Activated CD4-positive, alpha-beta T cell treated with anti-CD3 and anti-CD28 coated beads for 1 hour (primary cell): ENCODE results near the gene CYSRT1.

ENCODE experiments used
- DNase-seq: peaks from one replicate; pipeline ENCODE4 v3.0.0-alpha.2; 2020

Gene CYSRT1

DNA sequence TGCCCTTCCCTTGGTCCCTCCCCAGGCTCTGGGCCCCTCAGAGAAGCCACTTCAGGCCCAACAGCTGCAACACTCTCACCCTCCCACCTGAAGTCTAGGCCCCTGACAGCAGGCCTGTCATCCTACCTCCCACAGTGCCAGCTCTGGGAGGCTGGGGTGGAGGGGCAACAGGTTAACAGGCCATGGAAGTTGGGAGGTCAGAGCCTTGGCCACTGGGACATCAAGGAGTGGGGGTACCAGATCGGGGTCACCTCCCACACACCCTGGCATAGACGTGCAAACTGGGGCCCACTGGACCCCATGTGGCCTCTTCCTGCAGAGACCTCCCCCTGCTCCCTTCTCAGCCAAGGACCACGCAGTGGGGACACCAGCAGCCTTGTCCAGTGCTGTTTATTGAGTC, 33.7 kb upstream of the CYSRT1 start:
- DNase-seq, result no peak

DNA sequence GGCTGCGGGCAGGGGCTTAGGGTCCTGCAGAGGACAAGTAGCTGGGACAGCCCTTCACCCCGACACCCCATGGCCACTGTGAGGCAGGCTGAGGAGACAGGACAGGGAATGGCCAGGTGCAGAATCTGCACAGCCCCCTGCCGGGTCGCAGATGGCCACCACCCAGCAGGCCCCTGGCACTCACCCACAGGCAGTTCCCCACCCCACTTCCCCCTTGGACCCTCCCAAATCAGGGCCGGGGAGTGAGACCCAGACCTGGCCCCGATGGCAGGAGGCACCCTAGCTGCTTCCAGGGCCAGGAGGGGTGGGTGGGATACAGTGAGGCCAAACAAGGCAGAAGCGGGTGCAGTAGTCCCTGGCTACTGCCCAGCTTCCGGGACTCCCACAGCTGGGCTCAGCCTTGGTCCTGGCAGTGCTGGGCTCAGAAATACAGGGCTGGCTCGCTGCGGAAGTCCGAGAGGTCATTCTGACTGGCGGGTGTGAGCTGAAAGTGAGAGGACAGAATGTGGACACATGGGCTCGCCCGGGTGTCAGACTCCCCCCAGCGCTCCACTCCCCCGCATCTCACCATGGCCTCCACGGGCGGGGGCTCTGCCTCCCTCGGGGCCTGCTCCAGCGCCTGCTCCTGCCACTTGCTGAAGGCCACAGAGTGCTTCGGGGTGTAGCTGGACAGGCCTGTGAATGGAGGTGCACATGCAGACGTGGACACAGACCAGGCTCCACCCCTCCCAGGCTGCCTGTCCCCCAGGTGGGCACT, 33.1 kb upstream of the CYSRT1 start:
- no peak for DNase-seq

DNA sequence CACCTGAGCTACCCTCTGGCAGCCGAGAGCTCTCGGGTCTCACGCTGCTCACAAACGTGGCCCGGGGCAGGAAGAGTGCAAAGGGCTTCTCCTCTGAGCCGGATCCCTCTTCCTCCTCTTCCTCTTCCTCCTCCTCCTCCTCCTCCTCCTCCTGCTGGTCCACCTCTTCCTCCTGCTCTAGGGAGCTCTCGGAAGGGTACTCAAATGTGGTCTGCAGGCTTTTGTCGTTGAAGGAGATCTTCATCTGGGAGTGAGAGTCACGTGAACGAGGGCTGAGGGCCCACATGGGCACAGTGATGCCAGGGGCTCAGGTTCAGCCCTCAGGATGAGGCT, 32.6 kb upstream of the CYSRT1 start:
- no peak for DNase-seq

DNA sequence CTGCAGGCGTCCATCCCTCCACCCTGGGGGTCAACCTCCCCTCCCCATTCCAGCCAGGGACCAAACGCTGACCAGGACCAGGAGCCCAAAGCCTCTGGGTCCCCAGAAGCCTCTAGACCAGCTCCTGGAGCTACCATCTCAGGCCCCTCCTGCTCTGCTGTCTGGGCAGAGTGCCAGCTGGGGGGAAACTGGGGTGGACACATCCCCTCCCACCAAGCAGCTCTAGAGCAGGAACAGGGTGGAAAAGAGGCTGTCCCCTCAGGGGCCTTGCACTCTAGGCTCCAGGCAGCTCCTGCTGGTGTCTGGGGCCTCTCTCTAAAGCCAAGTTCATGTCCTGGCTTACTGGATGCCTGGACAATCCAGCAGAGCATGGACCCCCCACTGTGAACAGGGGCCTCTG, 32.1 kb upstream of the CYSRT1 start:
- no peak for DNase-seq

DNA sequence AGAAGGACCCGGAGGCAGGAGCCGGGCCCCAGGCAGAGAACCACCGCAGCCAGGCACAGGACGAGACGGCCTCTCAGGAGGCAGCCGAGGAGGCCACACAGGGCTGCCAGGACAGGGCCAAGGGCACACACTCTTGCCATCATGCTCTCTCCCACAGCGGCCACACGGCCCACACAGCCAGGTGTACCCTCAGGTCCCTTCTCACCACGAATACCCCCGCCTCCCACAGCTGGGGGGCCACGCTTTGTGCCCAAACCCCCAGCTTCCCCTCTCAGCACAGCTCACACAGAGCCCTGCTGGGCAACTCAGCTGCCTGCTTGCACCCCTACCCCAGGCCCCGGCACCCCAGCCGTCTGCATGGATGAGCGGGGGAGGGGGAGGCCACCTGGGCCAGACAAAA, 31.2 kb upstream of the CYSRT1 start:
- DNase-seq, result no peak

DNA sequence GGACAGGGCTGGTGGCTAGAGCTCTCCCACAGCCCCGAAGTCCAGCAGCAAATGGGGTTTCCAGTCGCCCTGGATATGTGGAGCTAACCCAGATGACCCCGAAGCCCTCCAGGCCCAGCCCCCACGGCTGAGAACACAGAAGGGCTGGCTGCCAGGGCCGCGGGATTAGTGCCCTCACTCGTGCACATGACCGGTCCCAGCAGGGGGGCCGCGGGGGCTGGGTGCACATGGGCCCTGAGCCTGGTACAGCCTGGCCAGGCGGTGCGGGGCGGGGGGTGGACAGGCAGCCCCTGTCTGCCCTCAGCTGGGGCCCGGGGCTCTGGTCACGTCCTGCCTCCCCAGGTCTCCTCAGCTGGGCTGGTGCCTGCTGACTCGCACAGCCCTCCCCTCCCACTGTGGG, 30.6 kb upstream of the CYSRT1 start:
- DNase-seq, result no peak

DNA sequence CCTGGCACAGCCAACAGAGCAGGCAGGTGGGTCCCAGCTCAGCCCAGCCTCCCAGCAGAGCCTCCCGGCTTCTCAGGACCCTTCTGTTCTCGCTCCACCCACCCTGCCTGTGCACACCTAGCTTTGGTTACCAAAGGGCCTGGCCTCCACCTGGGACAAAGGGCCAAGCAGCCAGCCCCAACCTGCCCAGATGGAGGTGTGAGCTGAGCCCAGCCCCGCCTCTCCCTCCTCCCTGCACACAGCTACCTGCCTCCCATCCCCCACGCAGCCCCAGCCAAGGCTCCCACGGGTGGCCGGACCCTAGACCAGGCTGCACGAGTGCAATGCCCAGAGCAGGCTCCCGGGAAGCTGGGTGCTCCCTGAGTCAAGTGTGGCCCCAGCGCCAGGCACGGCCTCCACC, 30.1 kb upstream of the CYSRT1 start:
- DNase-seq, result no peak

DNA sequence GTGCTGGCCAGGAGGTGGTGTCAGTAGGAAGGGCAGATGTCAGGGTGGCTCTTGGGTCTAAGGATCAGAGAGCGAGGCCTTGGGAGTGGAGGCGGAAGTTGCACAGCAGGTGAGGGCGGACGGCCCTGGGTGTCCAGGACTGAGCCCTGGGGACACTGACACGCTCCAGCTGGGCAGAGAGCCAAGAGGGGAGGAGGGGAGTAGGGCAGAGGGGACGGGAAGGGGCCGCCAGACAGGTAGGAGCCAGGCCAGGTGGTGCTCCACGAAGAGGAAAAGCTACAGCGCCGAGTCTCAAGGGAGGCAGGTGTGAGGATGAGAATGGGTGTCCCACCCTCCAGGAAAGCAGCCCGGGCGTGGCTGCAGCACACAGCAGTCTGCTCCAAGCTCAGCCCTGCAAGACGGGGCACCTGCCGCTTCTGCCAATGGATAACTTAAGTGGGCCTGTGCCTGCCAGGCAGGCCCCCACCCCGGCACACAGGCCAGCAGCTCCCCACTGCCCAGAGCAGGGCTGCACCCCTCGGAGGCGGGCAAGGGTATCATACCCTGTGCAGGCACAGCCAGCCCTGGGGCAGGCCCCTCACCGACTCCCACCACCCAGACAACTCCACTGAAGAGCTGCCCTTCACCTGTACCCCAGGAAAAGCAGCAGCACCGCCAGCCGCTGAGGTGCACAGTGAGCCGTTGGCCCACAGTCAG, 29.3 kb upstream of the CYSRT1 start:
- DNase-seq, result no peak

DNA sequence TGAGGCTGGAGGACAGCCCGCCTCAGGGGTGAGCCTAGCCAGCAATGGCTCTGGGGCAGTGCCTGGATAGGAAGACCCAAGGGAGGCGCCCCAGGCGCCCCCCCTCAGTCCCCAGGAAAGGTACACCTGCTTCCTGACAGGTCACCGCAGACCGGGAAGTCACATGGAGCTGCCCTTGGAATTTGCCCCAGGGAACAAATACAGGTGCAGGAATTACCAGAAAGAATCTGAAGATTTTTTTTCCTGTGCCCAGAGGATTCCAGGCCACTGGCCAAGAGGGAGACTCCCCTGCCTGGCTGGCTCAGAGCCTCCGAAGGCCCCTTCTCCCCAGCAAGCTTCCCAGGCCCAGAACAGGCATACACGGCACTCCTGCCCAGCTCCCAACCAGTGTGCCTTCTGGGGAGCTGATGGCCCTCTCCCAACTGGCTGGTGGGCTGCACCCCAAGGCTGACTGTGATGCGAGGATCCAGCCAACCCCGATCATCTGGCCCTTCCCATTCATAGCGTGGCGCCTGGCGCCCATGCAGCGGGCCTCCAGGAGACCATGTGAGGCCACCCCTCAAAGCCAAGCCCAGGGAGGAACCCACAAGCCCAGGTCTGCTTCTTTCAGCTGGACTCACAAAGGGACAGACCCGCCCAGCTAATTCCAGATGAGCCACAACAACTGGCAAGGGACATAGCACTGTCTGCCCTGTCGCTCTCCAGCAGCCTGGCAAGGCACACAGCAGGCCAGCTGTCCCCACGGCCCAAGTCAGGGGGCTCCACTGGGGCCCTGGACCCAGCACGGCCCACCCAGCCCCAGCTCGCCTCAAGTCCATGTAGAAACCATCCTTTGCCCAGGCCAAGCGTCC, 26.7 kb upstream of the CYSRT1 start:
- DNase-seq, result no peak

DNA sequence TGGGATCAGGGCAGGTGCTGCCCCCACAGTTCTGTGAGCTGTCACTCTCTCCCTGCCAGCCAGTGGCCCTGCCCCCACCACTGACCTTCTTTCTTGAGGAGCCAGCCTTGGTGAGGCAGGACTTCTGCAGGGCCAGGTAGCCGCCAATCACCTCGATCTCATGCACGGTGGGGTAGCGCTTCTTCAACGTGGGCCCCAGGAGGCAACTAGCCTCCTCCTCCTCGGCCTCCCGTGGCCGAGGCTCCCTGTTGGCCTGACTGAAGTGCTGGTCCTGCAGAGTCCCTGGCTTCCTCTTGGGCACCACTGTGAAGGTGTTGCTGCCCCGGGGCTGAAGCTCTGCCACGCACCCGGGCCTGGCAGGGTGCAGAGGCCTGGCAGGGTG, 26.1 kb upstream of the CYSRT1 start:
- no peak for DNase-seq

DNA sequence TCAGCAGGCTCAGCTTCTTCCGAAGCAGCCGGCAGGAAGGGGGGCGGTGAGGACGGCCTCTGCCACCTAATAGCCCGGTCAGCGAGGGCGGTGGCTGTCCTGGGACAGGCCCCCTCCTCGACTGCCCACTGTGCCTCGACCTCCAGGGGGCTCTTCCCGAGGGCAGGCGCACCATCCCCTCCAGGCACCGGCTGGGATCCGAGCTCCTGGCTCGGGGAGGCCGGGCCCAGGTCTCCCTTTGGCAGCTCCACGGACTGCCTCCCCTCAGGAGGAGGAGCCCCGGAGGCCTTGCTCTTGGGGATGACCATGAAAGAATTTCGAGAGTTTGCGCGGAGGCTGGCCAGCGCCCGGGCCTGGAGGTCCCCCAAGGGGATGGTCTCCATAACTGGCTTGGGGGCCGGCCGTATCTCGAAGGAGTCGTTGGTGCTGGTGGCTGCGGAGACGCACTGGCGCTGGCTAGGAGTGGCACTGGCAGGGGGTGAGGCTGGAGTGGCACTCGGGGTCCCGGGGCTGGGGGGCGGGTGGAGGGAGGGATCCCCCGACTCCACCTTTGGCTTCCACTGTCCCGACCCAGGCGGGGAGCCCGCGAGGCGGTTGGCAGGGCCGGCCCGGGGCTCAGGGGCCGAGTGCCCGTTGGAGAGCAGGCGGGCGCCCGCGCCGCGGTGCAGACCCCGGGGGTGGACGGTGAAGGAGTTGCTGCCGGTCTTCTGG, 25.4 kb upstream of the CYSRT1 start:
- DNase-seq, result no peak

DNA sequence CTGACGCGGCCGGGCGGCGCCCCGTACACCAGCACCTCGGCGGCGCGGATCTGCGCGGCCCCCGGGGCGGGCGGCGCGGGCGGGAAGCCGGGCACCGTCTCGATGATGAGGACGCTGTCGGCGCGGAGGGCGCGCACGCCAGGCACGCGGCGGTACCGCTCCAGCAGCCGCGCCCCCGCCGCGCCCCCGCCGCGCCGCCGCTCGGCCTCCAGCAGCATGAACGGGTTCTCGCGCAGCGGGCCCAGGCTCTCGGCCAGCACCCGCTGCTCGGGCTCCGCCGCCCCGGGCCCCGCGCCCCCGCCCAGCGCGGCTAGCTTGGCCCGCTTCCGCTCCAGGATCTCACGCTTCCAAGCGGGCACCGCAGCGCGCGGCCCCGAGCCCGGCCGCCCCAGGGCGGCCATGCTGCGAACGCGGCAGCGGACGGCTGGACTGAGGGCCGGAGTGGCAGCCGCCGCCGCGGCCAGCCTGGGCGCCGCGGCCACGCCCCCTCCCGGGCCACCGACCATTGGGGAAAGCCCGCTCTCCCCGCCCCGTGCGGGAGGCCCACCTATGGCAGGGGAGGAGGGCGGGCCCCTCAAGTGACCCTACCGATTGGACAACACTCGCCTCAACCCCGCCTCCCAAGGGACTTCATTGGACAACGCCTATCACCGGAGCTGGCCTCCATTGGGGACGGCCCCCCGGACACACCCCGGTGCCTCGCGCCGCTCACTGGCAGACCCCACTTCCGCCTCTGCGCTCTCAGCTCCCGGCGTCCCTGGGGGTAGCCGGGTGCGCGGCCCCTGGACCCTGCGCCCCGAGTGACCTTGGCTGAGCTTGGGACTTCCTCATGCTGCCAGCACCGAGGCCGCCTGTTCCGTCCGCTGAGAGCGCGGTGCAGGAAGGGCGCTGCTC, 24.4 kb upstream of the CYSRT1 start, which contains the start of gene TPRN:
Gene TPRN (minus strand): TSS at position 431 of the 894 bp plus-strand sequence. CDS start 30 bp downstream, at position 401.
- DNase-seq, result peak; percentile 95

DNA sequence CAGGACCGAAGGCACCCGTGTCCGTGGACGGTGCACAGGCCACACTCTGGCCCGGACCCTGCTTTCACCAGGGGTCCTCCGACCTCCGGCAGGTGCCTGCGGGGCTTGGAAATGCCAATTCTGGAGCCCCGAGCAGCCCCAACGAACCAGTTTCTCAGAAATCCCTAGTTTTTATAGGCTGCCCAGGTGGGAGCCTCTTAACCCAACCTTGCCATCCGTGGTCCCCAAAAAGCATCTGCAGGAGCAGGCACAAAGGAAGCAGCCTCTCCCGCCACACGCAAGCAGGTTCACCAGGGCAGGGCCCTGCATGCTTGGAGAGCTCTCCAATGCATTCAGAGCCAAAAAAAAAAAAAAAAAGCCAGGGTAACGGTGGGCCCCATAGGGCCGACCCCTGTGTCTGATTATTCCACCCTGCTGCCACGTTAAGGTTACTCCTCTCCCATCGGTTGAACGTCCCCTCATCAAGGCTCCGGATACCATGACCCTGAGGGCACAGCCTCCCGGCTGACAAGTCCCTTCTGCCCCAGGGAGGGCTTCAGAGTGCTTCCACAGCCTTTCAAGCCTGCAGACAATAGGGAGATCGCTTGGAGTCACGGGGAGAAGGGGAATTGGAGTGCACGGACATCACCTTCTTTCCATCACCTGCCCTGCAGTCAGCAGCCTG, 23.6 kb upstream of the CYSRT1 start:
- DNase-seq, result no peak

DNA sequence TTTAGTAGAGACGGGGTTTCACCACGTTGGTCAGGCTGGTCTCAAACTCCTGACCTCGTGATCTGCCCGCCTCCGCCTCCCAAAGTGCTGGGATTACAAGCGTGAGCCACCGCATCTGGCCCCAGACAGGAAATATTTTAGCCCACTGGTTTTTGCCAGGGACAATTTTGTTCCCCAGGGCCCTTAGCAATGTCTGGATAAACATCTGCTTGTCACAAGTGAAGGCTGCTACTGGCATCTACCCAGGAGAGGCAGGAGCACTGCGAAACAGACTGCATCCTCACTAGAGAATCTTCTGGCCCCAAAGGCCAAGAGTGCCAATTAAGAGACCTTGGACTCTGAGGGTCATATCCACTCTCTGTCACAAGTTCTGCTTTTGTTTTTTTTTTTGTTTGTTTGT, 22.0 kb upstream of the CYSRT1 start:
- no peak for DNase-seq

DNA sequence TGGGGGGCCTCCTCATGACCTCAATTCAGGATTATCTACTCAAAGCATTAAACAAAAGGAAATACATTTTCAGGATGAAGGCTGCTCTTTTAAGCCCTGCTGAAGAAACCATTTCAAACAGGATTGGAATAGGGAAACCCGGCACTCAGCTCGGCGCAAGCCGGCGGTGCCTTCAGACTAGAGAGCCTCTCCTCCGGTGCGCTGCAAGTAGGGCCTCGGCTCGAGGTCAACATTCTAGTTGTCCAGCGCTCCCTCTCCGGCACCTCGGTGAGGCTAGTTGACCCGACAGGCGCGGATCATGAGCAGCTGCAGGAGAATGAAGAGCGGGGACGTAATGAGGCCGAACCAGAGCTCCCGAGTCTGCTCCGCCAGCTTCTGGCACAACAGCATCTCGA, 20.2 kb upstream of the CYSRT1 start:
- DNase-seq, result no peak

DNA sequence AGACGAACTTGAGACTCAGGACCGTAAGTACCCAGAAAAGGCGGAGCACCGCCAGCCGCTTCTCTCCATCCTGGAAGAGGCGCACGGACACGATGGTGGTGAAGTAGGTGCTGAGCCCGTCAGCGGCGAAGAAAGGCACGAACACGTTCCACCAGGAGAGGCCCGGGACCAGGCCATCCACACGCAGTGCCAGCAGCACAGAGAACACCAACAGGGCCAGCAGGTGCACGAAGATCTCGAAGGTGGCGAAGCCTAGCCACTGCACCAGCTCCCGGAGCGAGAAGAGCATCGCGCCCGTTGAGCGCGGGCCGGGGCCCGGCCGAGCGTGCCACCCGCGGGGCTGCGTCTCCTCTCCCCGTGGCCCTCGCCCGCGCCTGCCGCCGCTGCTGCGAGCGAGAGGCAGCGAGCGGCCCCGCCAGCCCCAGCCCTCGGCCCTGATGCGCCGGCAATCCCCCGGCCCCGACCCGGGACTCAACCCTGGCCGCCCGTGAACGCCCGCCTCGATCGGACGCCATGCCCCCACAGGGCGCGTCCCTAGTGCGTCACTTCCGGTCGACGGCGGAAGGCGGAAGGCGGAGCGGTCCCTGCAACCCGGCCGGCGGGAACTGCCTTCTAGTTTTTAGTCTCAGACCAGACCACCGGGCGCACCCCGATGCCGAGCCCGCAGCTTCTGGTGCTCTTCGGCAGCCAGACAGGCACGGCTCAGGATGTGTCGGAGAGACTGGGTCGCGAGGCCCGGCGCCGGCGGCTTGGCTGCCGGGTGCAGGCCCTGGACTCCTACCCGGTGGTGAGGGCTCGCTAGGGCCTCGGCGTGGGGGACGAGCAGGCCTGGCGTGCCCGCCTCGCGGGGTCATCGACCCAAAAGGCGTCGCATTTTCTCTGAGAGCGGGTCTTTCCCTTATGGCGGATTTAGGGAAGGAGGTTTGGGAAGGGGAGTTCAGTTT, 19.6 kb upstream of the CYSRT1 start, which contains the start of the genes NDOR1 and TMEM203:
Gene NDOR1 (plus strand): TSS at position 575 of the 944 bp plus-strand sequence. CDS start 78 bp downstream, at position 653.
Gene TMEM203 (minus strand): TSS at position 523 of the 944 bp plus-strand sequence. CDS start 234 bp downstream, at position 289.
- DNase-seq, result peak; percentile 89

DNA sequence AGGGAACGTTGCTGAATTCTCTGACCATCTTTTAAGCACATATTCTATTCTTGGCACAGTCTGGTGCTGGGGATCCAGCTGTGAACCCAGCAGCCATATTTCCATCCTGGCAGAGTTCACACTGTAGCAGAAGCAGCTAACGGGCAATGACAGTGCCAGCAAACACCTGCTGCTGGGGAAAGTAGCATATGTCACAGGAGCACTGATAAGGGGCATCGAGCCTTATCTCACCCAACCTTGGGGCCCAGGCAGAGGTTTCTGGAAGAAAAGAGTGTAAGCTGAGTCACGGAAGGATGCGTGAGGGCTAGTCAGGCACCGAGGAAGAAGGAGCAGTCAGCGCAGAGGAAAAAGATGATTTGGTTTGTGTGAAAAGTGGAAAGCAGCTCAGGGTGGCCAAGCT, 18.4 kb upstream of the CYSRT1 start:
- DNase-seq, result no peak

DNA sequence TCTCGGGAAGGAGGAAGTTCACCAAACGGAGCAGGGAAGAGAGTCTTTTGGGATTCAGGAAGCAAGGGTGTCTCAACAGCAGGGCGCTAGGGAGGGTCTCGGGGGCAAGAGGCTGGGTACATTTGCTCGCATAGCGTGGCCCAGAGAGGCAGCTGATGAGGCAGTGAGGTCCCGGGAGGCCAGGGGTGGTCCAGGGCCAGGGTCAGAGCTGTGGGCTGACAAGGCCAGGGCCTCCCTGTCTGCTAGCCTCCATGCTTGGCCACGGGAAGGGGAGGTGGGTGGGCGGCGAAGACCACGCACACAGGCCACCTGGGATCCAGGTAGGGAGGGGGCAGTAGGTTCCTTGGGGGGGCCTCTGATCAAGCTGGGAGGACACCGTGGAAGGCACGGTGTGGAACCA, 13.4 kb upstream of the CYSRT1 start:
- no peak for DNase-seq

DNA sequence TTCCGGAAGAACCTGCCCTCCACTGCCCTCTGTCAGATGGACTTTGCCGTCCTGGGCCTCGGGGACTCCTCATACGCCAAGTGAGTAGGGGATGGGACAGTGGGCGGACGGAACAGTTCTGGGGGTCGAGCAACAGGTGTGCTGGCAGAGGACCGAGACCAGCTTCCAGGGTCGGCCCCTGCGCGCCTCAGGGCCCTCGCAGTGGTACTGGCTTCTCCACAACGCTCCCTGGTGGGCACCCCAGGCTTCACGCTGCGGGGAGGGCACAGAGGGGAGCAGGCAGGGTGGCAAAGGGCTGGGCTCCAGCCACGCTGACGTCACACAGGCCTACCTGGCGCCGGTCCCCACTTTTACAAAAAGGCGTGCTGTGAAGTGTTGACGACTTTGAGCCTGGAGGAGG, 12.5 kb upstream of the CYSRT1 start:
- DNase-seq, result no peak
